Measurements from ENCODE around the gene MORN5.

Gene MORN5

DNA sequence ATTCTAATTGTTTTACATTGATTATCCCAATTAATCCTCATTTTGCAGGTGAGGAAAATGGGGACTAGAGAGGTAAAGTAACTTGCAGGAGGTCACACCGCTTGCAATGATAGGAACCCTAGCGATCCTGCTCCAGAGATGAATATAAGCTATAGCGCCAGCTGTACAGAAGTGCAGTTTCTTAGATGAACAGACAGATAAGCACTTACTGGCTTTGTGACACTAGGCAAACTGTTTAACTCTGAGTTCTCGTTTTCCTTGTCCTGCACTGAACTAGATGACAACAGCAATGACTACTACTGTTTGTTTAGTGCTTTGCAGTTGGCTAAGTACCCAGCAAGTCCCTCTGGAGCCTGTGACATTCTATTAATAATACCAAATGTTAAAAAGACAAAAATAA is 57.9 kb downstream of the MORN5 start:
- DNase-seq, result no peak

DNA sequence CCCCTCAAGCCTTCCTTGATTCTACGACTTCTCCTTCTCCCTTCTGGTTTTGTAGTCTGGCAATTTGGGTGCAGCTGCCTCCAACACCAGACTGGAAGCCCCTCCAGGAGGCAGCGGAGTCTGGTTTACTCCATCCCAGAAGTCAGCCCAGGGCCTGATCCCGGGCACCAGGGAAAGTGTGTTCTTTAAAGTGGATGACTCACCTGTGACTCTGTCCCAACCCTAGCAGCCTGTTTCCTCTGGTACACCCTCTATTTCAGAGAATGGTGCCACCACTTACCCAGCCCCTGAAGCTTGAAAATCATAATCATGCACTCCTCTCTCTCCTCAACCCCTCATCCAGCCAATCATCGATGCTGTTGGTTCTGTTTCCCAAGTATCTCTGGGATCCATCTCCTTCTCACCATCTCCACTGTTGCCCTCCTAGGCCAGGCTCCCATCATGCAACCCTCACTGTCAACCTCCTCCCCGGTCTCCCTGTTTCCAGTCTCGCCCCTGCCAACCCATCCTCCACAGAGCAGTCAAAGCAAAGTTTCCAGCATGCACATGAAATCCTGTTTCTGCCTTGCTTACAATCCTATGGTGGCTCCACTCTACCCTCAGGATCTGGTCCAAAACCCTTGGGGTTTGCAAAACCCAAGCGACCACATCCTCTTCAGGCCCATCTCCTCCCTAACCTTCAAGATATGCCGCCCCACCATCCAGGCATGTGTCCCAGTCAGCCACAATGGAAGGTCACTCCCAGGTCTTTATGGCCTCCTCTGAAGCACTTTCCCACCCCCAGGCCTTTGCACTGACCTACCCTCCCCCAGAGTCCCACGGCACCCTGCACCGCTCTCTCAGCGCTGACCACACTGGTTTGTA is 58.6 kb downstream of the MORN5 start:
- no peak for DNase-seq

GRCh38 chr9:122218935-122219855 is 59.5 kb downstream of the MORN5 start:
- DNase-seq, result no peak

GRCh38 chr9:122219856-122220672 is 60.4 kb downstream of the MORN5 start:
- DNase-seq, result no peak

DNA sequence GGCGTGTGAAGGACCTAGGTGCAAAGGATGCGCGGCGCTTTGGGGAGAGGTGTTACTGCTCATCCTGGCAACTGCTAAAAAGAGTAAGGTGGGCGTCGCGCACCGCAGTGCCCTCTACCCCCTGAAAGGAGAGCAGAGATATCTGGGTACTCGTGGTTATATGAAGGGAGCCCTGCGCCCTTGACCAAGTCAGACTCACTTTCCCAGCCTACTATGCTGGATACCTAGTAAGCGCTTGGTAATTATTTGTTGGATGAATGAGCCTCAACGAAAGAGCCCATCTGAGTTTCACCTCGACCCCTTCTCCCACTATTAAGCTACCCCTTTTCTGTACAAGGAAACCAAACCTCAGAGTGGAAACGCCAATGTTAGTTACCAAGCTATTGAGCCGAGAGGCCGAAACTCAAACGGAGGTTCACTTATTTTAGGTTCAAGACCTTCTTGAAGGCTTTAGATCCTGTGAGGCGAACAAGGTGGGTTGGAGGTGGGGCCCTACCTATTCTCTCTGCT is 61.0 kb downstream of the MORN5 start:
- no peak for DNase-seq

DNA sequence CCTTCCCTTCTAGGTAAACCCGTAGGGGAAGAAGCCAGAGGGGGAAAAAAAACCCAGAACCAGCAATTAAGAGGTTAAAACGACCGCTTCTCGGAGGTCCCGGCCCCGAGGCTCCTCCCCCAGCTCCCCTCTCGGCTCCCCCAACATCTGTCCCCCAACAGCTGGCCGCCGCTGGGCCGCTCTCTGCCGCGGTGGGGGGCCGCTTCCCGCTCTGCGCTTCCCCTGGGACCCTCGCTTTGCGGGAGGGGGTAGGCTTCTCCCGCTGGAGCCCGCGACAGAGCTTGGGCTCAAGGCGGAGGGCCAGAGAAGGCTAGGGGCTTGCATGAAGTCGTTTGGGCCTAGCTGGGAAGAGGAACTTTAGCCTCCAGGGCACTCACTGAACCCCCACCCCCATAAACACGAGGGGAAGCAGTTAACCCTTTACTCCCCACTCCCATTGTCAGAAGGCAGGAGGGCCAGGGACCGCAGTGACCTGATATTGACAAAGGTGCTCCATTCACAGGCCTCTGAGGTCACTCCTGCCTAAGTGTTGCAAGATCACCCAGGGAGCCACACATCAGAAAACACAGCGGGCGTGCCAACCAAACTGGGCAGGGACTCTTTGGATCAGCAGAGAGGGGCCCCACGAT is 61.6 kb downstream of the MORN5 start:
- DNase-seq, result no peak

DNA sequence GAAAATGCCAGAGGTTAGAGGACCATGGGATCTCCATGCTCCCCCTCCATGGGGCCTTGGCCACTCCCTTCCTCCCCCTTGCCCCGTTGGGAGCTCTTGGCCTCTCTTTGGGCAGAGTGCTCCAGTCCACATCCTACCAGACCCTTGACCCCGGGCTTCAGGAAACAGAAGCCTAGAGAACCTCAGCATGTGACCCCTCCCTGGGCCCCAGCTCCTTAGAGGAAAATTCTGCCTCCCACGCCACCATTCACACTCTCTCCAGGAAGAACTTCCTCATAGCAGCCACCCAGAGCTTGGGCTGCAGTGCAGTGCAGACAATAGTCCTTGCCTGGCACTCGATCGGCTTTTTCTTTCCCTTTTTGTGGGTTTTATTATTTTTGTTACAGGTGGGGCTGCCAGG is 63.1 kb downstream of the MORN5 start:
- no peak for DNase-seq

DNA sequence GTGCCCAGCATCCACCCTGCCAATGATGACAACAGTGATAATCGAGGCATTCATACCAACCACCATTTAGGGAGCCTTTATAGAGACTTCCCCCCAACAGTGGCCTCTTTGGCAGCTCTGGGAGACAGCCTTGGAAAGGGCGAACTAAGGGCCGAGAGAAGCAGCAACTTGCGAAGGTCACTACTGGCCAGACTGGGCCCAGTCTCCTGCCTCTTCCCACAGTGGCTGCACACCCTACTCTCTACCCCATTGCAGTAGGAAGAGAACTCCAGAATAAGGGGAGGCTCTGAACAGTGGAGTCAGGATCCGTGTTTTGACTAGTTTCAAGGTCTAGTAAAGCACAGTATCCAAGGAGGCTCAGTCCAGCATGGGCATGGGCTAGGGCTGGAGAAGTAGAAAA is 63.7 kb downstream of the MORN5 start:
- DNase-seq, result no peak

DNA sequence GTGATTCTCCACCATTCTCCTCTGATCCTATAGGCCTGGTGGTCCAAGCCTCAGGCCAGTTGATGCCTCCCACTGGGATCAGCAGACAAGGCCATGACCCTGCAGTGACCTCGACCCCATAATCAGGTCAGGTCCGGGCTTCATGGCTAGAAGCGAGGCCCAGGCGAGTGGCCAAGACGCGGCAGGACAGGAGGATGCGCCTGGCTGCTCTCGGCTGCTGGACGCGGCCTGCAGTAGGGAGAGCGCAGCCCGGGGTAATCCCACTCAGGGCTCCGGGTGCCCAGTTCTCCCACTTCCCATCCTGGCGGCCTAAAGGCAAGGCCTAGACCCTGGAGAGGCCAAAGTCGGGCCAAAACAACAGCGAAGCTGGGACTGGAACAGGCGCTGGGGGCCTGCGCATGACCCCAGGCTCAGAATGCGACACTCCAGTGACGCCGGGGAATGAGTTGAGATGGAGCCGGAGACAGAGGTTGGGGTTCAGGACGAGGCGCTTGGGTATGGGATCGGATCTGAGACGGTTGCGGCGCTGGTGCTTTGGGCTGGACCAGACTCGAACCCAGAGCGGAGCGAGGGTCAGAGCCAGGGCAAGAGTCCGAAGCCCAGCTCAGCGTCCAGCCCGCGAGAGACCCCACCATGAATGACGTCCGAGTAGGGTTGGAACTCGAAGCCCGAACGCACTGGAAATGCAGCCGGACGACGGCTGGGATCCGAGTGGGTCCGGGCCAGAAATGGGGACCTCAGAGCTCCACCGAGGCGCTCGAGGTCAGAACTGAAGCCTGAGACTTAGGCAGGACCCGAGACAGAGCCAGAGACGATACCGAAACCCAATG is 65.8 kb downstream of the MORN5 start:
- no peak for DNase-seq

- no peak for DNase-seq
These were observed 66.5 kb downstream of the MORN5 start for GRCh38 chr9:122226142-122226757.

DNA sequence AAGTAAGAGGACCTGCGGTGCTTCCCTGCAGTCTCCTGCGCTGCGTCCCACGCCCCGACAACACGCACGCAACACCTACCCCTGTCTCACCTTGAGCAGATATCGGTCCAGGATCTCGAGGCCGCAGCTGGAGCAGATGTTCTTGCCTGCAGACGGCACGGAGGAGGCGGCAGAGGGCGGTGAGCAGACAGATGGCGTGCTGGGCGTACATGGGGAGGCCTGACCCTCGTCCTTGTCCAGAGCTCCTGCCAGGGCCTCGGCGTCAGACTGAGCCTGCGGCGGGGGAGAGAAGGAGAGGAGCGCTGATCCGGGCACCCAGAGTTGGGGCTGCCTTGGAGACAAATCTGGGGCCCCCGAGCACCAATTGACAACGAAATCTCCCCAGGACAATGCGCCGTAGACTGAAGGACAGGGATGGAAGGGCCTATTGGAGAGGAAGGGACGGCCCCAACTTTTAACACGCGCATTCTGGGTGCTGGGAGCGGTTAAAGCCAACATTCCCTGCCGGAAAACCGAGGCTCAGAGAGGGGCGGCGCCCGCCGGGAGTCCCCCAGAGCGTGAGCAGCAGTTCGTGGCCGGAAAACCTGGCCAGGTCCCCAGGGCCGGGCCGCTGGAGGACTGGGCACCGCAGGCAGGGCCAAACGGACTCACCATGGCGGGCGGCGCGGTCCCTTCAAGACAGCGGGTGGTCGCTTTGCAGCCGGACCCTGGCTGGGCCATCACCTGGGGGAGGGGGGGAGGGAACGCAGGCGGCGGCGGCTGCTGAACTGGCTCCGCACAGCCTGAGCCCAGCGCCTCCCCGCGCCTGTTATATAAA is 67.3 kb downstream of the MORN5 start:
- DNase-seq, result no peak

DNA sequence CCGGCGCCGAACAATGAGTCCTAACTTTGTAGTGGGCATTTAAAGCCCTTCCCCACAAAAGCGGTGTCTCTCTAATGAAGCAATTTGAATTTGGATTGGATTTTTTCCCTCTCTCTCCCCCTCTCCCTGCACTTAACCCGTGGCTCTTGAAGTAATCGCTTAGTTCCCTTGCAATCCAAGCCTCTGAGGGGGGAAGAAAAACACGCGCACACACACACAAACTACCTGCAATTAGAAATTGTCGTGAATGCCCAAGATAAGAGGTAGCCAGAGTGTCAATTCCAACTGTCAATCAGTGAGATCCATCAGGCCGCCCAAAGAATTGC is 67.8 kb downstream of the MORN5 start:
- DNase-seq, result no peak

DNA sequence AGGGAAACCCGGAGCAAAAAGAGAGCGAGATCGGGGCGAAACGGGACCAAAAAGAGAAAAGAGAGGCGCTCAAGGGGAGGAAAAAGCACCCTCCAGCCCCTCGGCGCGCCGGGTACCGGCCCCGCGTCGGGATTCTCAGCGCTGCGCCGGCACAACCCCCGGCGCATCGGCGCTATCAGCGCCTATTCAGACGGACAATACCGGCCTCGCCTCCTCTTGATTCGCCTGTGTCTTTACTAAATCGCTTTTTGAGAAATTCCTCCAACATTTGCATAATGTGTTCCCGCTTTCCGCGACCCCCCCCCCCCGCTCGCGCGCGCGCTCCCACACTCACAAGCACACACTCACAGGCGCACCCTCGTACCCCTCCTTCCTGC is 68.5 kb downstream of the MORN5 start:
- no peak for DNase-seq

DNA sequence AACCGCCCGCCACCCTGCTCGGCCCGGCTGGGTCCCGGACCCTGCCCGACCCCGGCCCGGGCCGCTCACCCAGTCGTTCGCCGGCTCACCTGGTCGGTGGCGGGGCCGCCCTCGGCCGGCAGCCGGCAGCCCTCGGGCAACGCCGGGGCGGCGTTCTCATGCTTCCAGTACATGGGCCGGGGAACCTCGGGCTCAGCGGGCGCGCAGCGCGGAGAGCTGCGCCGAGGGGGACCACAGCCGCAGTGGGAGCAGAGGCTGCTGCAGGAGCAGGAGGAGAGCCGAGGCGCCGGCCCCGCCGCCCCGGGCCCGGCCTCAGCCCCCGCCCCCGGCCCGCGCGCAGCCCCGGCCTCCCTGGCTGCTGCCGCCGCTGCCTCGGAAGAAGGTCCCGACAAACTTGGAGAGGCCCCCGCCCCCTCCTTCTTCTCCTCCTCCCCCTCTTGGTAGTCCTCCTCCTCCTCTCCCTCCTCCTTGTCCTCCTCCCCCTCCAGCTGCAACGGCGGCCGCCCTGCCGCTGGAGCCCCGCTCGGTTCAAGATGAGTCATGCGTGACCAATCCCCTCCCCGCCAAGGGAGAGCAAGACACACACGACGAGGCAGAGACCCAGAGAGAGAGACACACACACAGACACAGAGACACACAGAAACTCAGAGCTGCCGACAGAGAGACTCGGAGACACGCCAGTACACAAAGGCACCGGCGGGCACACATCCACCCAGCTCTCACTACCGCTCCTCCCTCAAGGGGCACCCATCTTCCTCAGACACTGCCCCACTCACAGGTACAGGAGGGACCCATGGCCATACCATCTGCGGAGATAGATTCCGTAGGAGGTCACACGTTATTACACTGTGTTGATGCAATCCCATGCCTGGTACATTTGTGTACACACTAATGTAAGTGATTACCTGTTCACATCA is 69.1 kb downstream of the MORN5 start, which contains the start of gene LHX6:
LHX6 (minus strand) TSS at position 390 of the 917 bp plus-strand sequence; CDS start at position 173, 217 bp downstream.
- no peak for DNase-seq

- no peak for DNase-seq
These were observed 69.8 kb downstream of the MORN5 start for GRCh38 chr9:122229485-122229837.

GRCh38 chr9:122232796-122233306 is 73.1 kb downstream of the MORN5 start:
- DNase-seq, result no peak

DNA sequence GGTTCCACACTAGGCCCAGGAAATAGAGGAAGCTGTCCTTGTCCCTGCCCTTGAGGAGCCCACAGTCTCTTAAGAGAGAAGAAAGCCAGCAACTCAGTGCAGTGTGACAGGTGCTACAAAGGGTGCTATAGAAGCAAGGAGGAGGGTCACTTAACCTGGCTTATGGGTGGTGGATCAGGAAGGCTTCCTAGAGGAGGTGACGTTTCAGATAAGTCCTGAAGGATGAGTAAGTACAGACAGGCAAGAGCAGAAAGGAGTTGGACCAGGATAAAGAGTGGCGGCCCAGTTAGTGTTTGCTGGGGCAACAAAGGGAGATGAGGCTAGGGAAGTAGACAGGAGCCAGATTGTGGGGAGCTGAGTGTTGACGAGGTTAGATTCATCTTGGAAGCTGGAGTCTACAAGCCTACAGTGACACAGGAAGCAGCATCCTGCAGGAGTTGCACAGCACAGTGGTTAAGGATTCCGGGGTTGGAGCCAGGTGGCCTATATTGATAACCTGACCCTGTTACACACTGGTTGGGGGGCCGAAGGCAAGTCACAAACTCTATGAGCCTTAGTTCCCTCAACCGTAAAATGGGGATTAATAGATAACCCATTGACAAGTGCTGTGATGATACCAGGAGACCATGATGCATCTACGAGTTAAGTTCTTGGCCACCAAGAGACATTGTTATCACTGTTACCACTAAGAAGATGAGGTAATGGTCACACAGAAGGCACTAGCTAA is 74.5 kb downstream of the MORN5 start:
- DNase-seq, result no peak

DNA sequence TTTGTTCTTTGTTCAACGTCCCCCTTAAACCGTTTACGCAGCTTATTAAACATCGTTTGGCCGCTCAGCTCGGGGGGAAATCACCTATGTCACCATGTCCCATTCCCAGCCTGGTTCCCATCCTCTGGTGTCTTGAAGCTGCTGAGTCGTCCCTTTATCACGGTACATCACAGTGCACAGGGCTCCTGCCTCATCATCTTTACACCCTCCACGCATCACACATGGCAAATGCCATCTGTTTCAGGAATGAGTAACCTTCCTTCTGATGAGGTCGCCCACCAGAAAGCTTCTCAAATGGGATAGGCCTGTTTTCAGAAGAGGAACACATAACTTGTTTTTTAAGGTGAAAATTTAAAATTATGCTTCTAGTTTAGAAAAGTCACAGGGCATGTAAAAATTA is 77.0 kb downstream of the MORN5 start:
- no peak for DNase-seq
